Liver (tissue), 3 donors: ENCODE measurements around the gene CDC27.

Experiments
- CTCF ChIP-seq: fragments of 150-350 bp; IDR thresholded peaks from 2 replicates; pipeline ENCODE4 v1.5.1; 2017; ENCODE audit warnings: improper control_type of control experiment, low read depth, low read length; ENCODE audit not compliant: missing input control
- EGR1 ChIP-seq, 2 donors: IDR thresholded peaks; 2 replicates each; pipeline ENCODE4 v1.6.1; 2016 to 2018; ENCODE audit warnings: antibody characterized with exemption in 2 of 2, low read depth in 2 of 2
- GABPA ChIP-seq, 2 donors: IDR thresholded peaks in 1 of 2; conservative IDR thresholded peaks in 1 of 2; 2 replicates each; pipeline ENCODE4 v1.6.1; 2016; ENCODE audit warnings: antibody characterized with exemption in 2 of 2, mild to moderate bottlenecking in 1 of 2, moderate library complexity in 1 of 2
- MAX ChIP-seq: IDR thresholded peaks from 2 replicates; pipeline ENCODE4 v1.6.1; 2016; ENCODE audit warnings: antibody characterized with exemption
- REST ChIP-seq: IDR thresholded peaks from 2 replicates; pipeline ENCODE4 v1.6.1; 2016; ENCODE audit warnings: antibody characterized with exemption, mild to moderate bottlenecking
- donor health status: healthy.
- donor health status: healthy.

- TF ChIP-seq GABPA (IDR thresholded peaks at IDR 0.05 in 1 of 2, conservative IDR thresholded peaks at IDR 0.05 in 1 of 2) (no peak), CTCF (no peak), REST (no peak), MAX (no peak), EGR1 (IDR thresholded peaks at IDR 0.05; ENCODE audit: low read depth in 2 of 2) (no peak)
These were observed 42.8 kb upstream of the CDC27 start for GRCh38 chr17:47231866-47232265.
